DMS114 treated with DMSO at 0.1 percent for 48 hours (cell line): ENCODE results near the gene ZNF580.

ENCODE experiments used
- DNase-seq: peaks from one replicate; lab custom pipeline; 2025; ENCODE audit not compliant: unreplicated experiment; lab: John Stamatoyannopoulos, UW

The ZNF580 gene

DNA sequence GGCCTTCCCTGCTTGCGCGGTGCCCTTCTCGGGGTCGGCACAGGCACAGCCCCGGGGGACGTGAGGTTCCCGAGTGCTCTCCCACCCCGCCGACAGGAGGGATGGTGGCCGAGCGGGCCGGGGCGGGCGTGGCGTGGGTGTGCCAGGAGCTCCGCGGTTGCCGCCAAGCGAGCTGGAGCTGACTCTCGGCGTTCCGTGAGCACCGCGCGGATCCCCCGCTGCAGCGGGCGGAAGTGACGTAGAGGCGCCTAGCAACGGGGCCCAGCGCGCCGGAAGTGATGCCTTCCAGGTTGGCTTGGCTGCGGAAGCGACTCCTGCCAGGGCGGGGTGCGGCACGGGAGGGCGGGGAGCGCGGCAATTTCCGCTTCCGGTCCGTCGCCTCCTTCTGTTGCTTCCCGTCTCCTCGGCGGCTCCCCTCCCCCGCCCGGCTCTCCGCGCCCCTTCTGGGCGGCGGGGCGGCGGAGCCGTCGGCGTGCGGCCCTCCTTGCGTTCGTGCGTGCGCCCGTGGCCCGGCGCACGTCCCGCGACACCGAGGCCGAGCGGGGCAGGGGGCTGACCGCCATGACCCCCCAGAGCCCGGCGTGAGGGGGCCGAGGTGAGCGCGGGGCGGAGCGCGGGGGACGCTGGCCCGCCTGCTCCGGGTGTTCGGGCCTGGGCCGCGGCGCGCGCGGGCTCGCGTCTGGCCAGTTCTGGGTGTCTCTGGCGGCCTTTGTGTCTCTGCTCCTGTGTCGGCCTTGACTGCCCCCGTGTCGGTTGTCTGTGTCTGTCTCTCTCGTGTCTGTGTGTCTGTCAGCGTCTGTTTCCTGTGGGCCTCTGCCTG lies 34.2 kb downstream of the ZNF580 start, which contains the start of gene EPN1:
EPN1 (plus strand) TSS at position 386 of the 820 bp plus-strand sequence. CDS start 3,402 bp downstream, outside the sequence.
- peak; percentile 93 for DNase-seq

GRCh38 chr19:55675661-55676354 lies 35.0 kb downstream of the ZNF580 start:
- no peak for DNase-seq

GRCh38 chr19:55676383-55676782 lies 35.6 kb downstream of the ZNF580 start:
- DNase-seq = no peak

DNA sequence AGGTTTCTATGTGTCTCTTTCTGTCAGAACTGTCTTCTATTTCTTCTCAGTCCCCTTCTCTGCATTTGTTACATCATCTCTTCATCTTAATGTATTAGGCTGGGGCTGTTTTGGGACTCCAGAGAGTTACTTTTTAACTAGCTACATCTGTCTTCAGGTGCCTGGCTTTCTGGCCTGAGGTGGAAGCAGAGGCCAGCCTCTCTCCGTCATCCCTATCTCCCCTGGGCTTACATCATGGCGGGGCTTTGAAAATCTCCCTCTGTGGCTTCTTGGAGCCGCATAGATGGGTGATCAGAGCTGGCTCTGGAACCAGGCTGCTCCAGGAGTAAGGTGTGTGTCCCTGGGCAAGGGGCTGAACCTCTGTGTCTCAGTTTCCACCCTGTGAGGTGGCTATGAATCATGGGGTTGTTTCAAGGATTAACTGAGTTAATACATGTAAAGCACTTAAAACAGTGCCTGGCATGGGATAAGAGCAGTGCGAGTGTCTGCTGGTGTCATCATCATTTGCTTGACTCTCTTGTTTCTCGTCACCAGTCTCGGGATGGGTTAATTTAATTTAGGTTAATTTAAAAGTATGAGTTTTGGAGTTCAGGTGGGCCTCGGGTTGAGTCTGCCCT lies 36.2 kb downstream of the ZNF580 start:
- DNase-seq = no peak

- DNase-seq = no peak
These were observed 36.8 kb downstream of the ZNF580 start for GRCh38 chr19:55677572-55678028.

GRCh38 chr19:55678121-55678671 lies 37.4 kb downstream of the ZNF580 start:
- no peak for DNase-seq

DNA sequence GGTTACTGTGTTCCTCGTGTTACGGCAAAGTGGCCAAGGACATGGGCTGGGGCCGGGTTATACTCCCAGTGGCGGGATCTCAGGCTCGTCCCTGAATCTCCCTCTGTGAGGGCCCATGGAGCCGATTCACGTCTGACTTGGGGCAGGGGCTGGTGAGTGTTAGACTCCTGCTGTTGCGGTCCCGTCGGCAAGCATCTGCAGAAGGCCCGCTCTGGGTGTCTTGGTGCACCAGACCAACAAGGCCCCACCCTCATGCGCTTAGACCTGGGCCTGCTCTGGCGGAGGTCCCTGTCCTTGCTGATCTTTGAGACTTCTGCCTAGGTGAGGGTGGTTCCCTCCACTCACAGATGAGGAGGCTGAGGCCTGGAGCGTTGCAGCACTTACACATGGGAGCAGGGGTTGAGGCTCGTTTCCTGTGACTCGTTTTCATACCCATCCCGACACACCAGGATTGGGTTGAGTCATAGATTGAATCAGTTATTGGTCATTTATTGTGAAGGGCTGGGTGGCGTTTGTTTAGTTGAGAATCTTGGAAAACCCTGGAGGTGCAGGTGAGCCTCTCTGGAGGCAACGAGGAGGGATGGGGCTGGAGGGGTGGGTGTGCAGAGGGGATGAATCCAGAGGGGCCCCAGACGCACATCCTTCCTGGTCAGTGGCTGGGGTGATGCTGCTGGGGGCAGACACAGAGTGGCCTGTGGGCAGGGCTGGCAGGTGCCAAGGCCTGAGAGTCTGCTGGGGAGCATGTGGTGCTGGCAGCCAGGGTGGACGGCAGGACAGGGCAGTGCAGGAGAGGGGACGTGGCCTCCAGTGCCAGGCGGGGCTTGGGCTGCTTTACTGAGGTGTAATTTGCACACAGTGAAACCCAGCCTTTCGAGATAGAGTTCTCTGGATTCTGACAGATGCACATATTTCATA lies 38.8 kb downstream of the ZNF580 start:
- no peak for DNase-seq

- no peak for DNase-seq
These were observed 39.7 kb downstream of the ZNF580 start for GRCh38 chr19:55680339-55681130.

- no peak for DNase-seq
These were observed 40.6 kb downstream of the ZNF580 start for GRCh38 chr19:55681131-55682092.

DNA sequence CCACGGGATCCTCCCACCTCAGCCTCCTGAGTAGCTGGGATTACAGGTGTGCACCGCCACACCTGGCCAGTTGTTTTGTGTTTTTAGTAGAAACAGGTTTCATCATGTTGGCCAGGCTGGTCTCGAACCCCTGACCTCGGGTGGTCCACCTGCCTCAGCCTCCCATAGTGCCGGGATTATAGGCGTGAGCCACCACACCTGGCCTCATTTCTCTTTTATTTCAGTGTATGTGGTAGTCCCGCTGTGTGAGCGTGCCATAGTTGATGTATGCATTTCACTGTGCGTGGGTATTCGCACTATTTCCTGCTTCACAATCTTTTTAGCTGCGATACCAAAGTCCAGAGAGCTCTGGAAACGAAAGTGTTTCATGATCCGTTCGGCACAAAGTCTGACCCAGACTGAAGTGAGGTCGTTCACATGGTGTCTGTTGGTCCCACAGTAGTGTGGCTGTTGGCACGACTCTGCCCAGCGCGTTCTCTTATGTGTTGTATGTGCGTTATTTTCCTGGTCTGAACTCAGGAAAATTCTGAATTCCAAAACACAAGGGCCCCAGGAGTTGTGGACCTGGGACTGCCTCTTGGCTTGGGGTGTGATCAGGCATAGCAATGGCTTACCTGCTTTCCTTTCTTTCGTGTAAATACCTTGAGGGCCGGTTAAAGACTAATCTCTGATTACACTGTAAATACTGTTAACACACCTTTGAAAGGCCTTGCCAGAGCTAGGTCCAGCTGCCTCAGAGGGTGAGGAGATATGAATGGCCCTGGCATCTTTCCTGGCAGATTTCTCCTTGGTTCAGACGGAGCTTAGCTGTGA lies 42.9 kb downstream of the ZNF580 start:
- DNase-seq = no peak

- DNase-seq = no peak
These were observed 44.3 kb downstream of the ZNF580 start for GRCh38 chr19:55684946-55685681.

GRCh38 chr19:55685776-55686175 lies 45.0 kb downstream of the ZNF580 start:
- no peak for DNase-seq

GRCh38 chr19:55686311-55687050 lies 45.7 kb downstream of the ZNF580 start:
- DNase-seq = no peak

GRCh38 chr19:55687281-55688201 lies 46.7 kb downstream of the ZNF580 start:
- DNase-seq = no peak
